CD4-positive, alpha-beta memory T cell (primary cell): Measurements from ENCODE around the gene PIGZ. TPM values are rescaled to one million over a fixed set of nuclear protein-coding genes. Genes with fewer than 3 reads are reported as not detected.

Experiments
- CTCF ChIA-PET: fragments of 350-600 bp; sonication (Branson Sonifier 250); formaldehyde crosslinking; loops from one replicate; lab custom pipeline; 2021; ENCODE audit warnings: inconsistent platforms; ENCODE audit not compliant: partially characterized antibody; lab: Charles Lee
- POLR2A ChIA-PET: fragments of 350-600 bp; sonication (Branson Sonifier 250); formaldehyde crosslinking; loops from one replicate; lab custom pipeline; 2021; ENCODE audit not compliant: partially characterized antibody; lab: Charles Lee
- DNase-seq, 5 donors: peaks; one replicate each; pipeline versions ENCODE4 v3.0.0 to v3.0.0-alpha.2; 2020 to 2022; ENCODE audit warnings: mixed read lengths in 1 of 5
- H3K27ac ChIP-seq: one replicate; pipeline ENCODE4 v1.7.0; 2013; ENCODE audit warnings: low read depth, low read length
- H3K27me3 ChIP-seq: 2 replicates; pipeline ENCODE4 v1.7.0; 2013; ENCODE audit warnings: mild to moderate bottlenecking, low read length, moderate library complexity; ENCODE audit not compliant: insufficient read depth
- H3K36me3 ChIP-seq: 2 replicates; pipeline ENCODE4 v1.7.0; 2013; ENCODE audit warnings: mild to moderate bottlenecking, low read length, moderate library complexity; ENCODE audit not compliant: insufficient read depth
- H3K4me1 ChIP-seq: 2 replicates; pipeline ENCODE4 v1.7.0; 2013; ENCODE audit warnings: mild to moderate bottlenecking, low read length, moderate library complexity; ENCODE audit not compliant: insufficient read depth
- H3K4me3 ChIP-seq, 2 donors: one replicate each; pipeline ENCODE4 v1.7.0; 2013; ENCODE audit warnings: low read length in 2 of 2, mild to moderate bottlenecking in 1 of 2
- H3K9me3 ChIP-seq, 2 donors: one replicate each; pipeline ENCODE4 v1.7.0; 2013; ENCODE audit warnings: low read length in 2 of 2, control low read depth in 1 of 2; ENCODE audit not compliant: control insufficient read depth in 1 of 2
- H3K27ac Mint-ChIP-seq, 7 donors: one replicate each; pipeline ENCODE4 v1.8.0; 2020 to 2021; ENCODE audit warnings: mixed read lengths in 7 of 7, mild to moderate bottlenecking in 6 of 7, inconsistent platforms in 3 of 7, moderate library complexity in 3 of 7
- H3K27me3 Mint-ChIP-seq, 2 donors: one replicate each; pipeline ENCODE4 v1.8.0; 2020 to 2021; ENCODE audit warnings: mixed read lengths in 2 of 2
- H3K36me3 Mint-ChIP-seq, 2 donors: one replicate each; pipeline ENCODE4 v1.8.0; 2020 to 2021; ENCODE audit warnings: mixed read lengths in 2 of 2, inconsistent platforms in 1 of 2, mild to moderate bottlenecking in 1 of 2
- H3K4me1 Mint-ChIP-seq, 4 donors: one replicate each; pipeline ENCODE4 v1.8.0; 2020 to 2021; ENCODE audit warnings: mixed read lengths in 4 of 4, mild to moderate bottlenecking in 1 of 4
- H3K4me3 Mint-ChIP-seq, 8 donors: one replicate each; pipeline ENCODE4 v1.8.0; 2020 to 2021; ENCODE audit warnings: mixed read lengths in 8 of 8, mild to moderate bottlenecking in 7 of 8, moderate library complexity in 6 of 8, inconsistent platforms in 3 of 8
- H3K9me3 Mint-ChIP-seq, 8 donors: one replicate each; pipeline ENCODE4 v1.8.0; 2020 to 2021; ENCODE audit warnings: mixed read lengths in 8 of 8, mild to moderate bottlenecking in 5 of 8, inconsistent platforms in 3 of 8, moderate library complexity in 1 of 8
- intact Hi-C: fragments of 100-400 bp; cut with micrococcal nuclease; formaldehyde crosslinking; loops from one replicate; pipeline ENCODE4 v1.15.1; 2023
- polyA plus RNA-seq, 2 donors: library from polyadenylated mRNA; unstranded; fragments of 300-500 nt; fragmentation: Illumina TruSeq; gene quantifications; one replicate each; pipeline ENCODE4 v1.2.3, GENCODE V29; 2021
- total RNA-seq, 2 experiments: library from RNA; stranded (reverse); gene quantifications; one replicate each; pipeline ENCODE4 v1.2.3, GENCODE V29; 2021

PIGZ gene
- total and polyA plus RNA-seq, 4 experiments from 2014 or later = 0.33 to 1.2 (median 0.56) TPM

DNA sequence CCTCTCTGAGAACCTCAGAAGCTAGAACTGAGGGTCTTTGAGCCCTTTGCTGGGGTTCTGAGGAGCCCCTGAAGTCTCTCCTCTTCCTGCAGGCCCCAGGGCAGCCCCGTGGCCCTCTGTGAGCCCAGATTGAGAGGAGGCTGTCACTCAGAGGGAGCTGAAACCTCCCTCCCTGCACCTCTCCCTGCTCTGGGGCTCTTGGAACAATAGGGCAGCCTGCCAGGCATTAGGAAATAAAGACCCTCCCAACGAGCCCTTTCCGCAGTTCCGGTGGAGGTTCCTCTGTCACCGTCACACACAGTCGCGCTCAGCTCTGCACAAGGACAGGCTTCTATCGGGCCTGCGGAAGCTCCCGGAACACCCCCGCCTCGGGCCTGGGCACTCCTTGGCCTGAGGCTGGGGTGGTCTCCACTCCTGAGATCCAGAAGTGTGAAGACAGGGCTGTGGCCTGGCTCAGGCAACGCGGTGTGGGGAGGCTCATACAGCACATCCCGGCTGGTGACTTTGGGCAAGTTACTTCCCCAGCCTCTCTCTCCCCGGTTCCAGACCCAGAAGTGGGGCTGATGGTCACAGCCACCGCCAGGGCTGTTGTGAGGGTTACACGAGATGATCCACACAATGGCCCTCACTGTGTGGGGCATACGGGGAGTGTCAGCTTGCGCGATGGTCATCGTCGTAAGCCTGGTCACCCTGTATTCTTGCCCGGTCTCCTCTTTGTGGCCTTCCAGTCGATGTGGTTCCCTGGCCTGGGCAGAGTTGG, 43.3 kb upstream of the PIGZ start:
- no peak for DNase-seq
- no peaks in the 10 kb centered on the region for H3K9me3 Mint-ChIP-seq
- no peaks in the 10 kb centered on the region for H3K36me3 Mint-ChIP-seq

DNA sequence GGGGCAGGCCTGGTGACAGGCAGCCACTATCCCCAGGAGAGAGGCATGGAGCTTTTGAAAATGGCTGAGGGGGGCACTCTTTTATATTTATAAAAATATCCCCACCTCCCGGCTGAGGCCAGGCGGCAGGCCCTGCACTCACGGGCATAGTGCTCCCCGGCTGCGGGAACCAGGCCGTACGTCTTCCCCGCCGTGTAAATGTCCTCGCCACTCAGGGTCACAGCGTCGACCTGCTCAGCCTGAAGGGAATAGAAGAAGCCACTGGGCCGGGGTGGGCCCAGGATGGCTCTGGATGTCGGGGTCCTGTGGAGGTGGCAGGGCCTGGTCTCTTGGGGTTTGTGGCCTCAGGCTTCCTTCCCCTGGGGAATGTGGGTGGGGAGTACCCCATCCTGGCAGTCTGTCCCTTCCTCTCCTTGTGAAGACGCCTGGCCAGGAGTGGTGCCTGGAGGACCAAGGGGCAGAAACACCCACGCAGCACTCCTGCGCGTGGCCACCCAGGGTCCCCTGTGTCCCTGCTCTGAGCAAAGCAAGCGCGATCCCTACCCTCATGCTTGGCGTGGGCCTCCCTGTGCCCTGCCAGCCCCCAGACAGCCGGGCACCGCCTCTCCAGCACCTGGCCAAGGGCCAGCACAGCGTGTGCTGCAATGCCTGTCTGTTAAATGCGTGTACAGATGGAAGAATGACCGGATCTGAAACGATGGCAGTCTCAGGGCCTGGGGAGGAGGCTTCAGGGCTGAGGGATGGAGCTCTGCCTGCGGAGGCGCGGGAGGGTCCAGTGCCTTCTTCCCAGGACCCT, 42.1 kb upstream of the PIGZ start:
- Histone ChIP-seq H3K27ac (no peak overlapping the region), H3K9me3 (no peaks in the 10 kb centered on the region), H3K36me3 (no peaks in the 10 kb centered on the region), H3K4me1 (no peaks in the 10 kb centered on the region), H3K4me3 (no peak overlapping the region), H3K27me3 (no peaks in the 10 kb centered on the region)
- ChIA-PET POLR2A (no interaction called here), CTCF (no interaction called here)
- no peaks in the 10 kb centered on the region for H3K27me3 Mint-ChIP-seq
- H3K4me1 Mint-ChIP-seq = no peaks in the 10 kb centered on the region
- H3K27ac Mint-ChIP-seq = no peak overlapping the region
- H3K36me3 Mint-ChIP-seq = no peaks in the 10 kb centered on the region
- no peaks in the 10 kb centered on the region for H3K9me3 Mint-ChIP-seq
- no peak overlapping the region for H3K4me3 Mint-ChIP-seq
- intact Hi-C loops = no loop called here
- DNase-seq = no peak

More for the DNA sequence above, 43.3 kb upstream of the PIGZ start:
- Histone ChIP-seq H3K4me1 (no peaks in the 10 kb centered on the region), H3K27ac (no peak overlapping the region), H3K4me3 (no peak overlapping the region), H3K27me3 (no peaks in the 10 kb centered on the region), H3K36me3 (no peaks in the 10 kb centered on the region), H3K9me3 (no peaks in the 10 kb centered on the region)
- intact Hi-C loops = no loop called here
- no peak overlapping the region for H3K27ac Mint-ChIP-seq
- ChIA-PET POLR2A (no interaction called here), CTCF (no interaction called here)
- H3K4me3 Mint-ChIP-seq = no peak overlapping the region
- H3K27me3 Mint-ChIP-seq = no peaks in the 10 kb centered on the region
- no peaks in the 10 kb centered on the region for H3K4me1 Mint-ChIP-seq

DNA sequence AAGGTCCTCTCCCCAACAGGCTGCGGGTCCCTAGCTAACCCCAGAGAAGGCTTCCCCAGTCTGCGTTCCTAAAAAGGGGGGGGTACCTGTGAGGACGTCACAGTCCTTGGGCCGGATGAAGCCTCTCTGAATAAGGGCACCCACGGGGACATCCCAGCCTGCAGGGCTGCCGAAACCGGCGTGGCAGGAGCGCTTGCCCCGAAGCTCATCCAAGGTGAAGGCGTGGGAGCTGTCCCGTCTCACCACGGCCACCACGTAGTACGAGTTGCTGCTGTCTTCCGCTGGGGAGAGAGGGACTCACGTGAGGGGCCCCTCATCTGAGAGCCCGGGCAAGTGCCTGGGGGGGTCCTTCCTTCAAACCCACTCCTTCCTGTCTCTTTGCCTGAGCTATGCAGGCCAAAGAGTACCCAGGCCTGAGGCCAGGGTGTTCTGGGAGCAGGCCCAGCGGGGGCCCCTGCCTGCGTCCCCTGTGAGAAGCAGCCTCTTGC, 40.9 kb upstream of the PIGZ start:
- Histone ChIP-seq H3K27me3 (no peaks in the 10 kb centered on the region), H3K4me3 (no peak overlapping the region), H3K36me3 (no peaks in the 10 kb centered on the region), H3K9me3 (no peaks in the 10 kb centered on the region), H3K27ac (no peak overlapping the region), H3K4me1 (no peaks in the 10 kb centered on the region)
- ChIA-PET POLR2A (no interaction called here), CTCF (interaction anchor here (1.0 kb wide), 1 partner anchor 20 kb away, joined by 3 read pairs; the partner anchor contains the start of gene MELTF)
- peaks cover 0 to 2% (median under 1%) of the 10 kb centered on the region in 4 donors for H3K4me1 Mint-ChIP-seq
- no peaks in the 10 kb centered on the region for H3K9me3 Mint-ChIP-seq
- intact Hi-C loops = no loop called here
- no peaks in the 10 kb centered on the region for H3K36me3 Mint-ChIP-seq
- no peak overlapping the region for H3K27ac Mint-ChIP-seq
- no peak overlapping the region for H3K4me3 Mint-ChIP-seq
- no peaks in the 10 kb centered on the region for H3K27me3 Mint-ChIP-seq
- DNase-seq = no peak

DNA sequence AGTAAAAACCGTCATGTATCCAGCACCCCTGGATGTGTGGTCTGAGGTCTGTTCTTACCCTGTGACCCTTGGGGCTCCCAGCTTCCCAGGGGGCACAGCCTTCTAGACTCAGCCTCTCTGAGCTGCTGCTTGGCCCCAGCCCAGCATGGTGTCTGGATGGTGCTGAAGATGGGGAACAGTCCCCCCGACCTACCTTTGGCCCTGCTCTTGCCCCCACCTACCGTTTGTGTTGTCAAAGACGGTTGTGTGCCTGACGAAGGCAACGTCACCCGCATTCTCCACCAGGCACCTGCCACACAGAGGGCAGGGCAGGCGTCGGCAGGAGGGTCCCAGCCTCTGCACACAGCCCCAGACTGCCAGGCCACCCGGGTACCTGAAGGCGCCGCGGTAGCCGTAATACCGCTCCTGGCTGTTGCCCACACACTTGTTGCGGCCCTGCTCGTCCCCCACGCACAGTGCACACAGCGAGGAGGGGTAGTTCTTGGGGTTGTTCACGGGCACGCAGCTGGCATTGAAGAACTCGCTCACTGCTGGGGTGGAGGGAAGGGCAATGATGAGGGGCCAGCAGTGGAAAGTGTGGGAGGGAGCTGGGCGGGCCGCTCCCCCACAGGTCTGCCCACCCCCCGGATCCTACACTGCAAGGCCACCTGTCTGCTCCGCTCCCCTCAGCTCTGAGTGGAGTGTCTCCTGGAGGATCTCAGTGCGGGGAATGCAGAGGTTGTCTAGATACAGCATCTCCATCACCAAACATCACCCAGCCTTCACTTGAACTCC, 40.0 kb upstream of the PIGZ start:
- intact Hi-C loops = no loop called here
- H3K4me3 Mint-ChIP-seq = no peak overlapping the region
- no peaks in the 10 kb centered on the region for H3K27me3 Mint-ChIP-seq
- H3K27ac Mint-ChIP-seq = no peak overlapping the region
- Histone ChIP-seq H3K4me3 (no peak overlapping the region), H3K4me1 (peaks cover 7% of the 10 kb centered on the region), H3K27ac (no peak overlapping the region), H3K36me3 (no peaks in the 10 kb centered on the region), H3K9me3 (no peaks in the 10 kb centered on the region), H3K27me3 (no peaks in the 10 kb centered on the region)
- H3K4me1 Mint-ChIP-seq = peaks cover 2 to 10% (median 5%) of the 10 kb centered on the region in 4 donors
- no peaks in the 10 kb centered on the region for H3K9me3 Mint-ChIP-seq
- ChIA-PET CTCF (interaction anchor here (1.0 kb wide), 1 partner anchor 21 kb away, joined by 3 read pairs; the partner anchor contains the start of gene MELTF), POLR2A (no interaction called here)
- H3K36me3 Mint-ChIP-seq = no peaks in the 10 kb centered on the region
- no peak for DNase-seq

DNA sequence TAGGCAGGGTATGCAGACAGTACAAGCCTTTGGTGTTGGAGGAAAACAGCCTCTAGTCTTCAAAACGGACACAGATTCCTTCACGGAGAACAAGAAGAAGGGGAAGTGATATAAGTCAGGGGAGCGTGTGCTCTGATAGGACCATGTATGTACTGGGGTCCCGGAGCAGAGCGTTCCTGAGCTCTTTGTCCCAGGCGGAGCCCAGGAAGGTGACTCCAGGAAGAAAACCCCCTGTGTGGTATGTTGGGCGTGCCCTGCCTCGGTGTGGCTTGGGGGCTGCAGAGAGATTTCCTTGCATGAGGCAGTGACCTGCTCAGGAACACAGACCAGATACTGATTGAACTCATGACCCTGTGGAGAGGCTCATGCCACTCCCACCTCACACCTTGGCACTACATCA, 39.3 kb upstream of the PIGZ start:
- H3K9me3 ChIP-seq = no peaks in the 10 kb centered on the region
- H3K27ac Mint-ChIP-seq = no peak overlapping the region
- peaks cover 9% of the 10 kb centered on the region for H3K4me1 ChIP-seq
- H3K27me3 Mint-ChIP-seq = no peaks in the 10 kb centered on the region
- H3K4me3 ChIP-seq = no peak overlapping the region
- peaks cover 0 to 1% (median 0%) of the 10 kb centered on the region in 8 donors for H3K9me3 Mint-ChIP-seq
- H3K4me3 Mint-ChIP-seq = no peak overlapping the region
- no peaks in the 10 kb centered on the region for H3K36me3 Mint-ChIP-seq
- peaks cover 2 to 10% (median 5%) of the 10 kb centered on the region in 4 donors for H3K4me1 Mint-ChIP-seq
- ChIA-PET CTCF (no interaction called here), POLR2A (no interaction called here)
- no peaks in the 10 kb centered on the region for H3K36me3 ChIP-seq
- DNase-seq = no peak
- H3K27me3 ChIP-seq = no peaks in the 10 kb centered on the region
- intact Hi-C loops = no loop called here
- H3K27ac ChIP-seq = no peak overlapping the region

DNA sequence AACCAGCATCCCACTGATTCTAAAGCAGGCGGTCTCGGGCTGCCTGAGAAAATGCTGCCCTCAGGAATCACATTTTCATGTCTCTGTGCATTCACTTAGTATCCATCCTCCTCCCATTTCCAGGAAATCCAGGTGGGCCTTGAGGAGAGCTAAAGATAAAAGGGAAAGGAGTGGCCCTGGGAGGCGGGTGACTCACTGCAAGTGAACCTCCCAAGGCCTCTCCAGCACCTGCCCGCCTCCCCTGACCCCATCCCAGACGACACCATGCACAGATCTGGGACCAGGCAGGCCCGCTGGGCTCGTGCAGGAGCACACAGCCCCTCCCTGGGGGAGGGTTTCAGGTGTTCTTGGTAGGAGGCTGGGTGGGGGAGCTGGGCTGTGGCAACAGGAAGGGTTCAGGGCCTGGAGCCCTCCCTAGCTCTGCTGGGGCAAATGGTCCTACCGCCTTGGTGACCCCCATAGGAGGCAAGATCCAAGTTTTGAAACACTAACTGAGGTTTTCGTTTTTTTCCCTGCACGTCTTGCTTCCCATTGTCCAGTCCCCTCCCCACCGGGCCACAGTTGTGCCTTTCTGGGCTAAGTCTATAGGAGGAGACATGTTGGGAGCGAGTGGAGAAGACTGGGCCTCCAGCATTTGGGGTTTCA, 38.8 kb upstream of the PIGZ start:
- H3K27ac Mint-ChIP-seq = no peak overlapping the region
- Histone ChIP-seq H3K36me3 (no peaks in the 10 kb centered on the region), H3K27ac (no peak overlapping the region), H3K4me1 (peaks cover 9% of the 10 kb centered on the region), H3K4me3 (no peak overlapping the region), H3K9me3 (no peaks in the 10 kb centered on the region), H3K27me3 (no peaks in the 10 kb centered on the region)
- no peak overlapping the region for H3K4me3 Mint-ChIP-seq
- no peak for DNase-seq
- ChIA-PET POLR2A (no interaction called here), CTCF (no interaction called here)
- no peaks in the 10 kb centered on the region for H3K27me3 Mint-ChIP-seq
- H3K9me3 Mint-ChIP-seq = peaks cover 0 to 1% (median 0%) of the 10 kb centered on the region in 8 donors
- H3K36me3 Mint-ChIP-seq = no peaks in the 10 kb centered on the region
- intact Hi-C loops = no loop called here
- peaks cover 2 to 10% (median 5%) of the 10 kb centered on the region in 4 donors for H3K4me1 Mint-ChIP-seq
